GM12865 (cell line): ENCODE measurements around the gene OVCH2.

Experiments
- DNase-seq: peaks from one replicate; pipeline ENCODE4 v3.0.0; 2010; ENCODE audit warnings: low read depth
- H3K4me3 ChIP-seq: 2 replicates; pipeline ENCODE4 v1.5.1; 2011; ENCODE audit warnings: mild to moderate bottlenecking, low read depth, low read length, control low read depth
- TF ChIP-seq, protein P1 (sequence below): IDR thresholded peaks from 2 replicates; pipeline ENCODE4 v1.5.1; 2011; ENCODE audit warnings: low read length, control low read depth, low read depth, inconsistent platforms; ENCODE audit not compliant: insufficient read depth; ENCODE audit errors: missing control alignments

OVCH2 gene

DNA sequence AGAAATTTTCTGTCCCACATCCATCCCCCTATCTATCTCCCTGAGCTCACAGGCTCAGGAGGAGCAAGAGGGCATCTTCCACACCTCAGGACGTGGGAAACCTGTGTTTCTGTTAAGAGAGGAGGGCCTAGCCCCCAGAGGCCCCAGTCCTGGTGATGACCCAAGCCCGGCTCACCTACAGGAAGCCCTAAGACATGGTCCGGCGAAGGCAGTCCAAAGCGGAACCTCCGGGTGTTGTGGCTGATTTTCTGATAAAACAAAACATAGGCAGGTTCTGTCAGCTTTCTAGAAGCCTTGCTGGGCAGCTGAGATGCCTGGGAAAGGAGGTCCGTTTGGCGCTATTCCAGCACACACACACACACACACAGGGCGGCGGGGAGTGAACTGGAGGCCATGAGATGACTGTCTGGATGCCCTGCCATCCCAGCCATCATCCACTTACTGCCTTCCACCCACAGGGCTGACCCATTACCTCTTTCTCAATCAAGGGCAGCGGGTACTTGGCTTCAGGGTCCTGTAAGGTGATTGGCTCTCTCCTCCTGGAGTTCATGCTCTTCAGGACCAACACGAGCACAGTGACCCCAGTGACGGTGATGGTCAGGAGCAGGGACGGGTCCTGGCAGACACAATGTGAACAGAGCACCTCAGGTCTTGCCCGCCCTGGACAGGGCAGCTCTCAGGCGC, 33.9 kb downstream of the OVCH2 start:
- peak; percentile 60 for DNase-seq
- TF ChIP-seq, protein P1, sequence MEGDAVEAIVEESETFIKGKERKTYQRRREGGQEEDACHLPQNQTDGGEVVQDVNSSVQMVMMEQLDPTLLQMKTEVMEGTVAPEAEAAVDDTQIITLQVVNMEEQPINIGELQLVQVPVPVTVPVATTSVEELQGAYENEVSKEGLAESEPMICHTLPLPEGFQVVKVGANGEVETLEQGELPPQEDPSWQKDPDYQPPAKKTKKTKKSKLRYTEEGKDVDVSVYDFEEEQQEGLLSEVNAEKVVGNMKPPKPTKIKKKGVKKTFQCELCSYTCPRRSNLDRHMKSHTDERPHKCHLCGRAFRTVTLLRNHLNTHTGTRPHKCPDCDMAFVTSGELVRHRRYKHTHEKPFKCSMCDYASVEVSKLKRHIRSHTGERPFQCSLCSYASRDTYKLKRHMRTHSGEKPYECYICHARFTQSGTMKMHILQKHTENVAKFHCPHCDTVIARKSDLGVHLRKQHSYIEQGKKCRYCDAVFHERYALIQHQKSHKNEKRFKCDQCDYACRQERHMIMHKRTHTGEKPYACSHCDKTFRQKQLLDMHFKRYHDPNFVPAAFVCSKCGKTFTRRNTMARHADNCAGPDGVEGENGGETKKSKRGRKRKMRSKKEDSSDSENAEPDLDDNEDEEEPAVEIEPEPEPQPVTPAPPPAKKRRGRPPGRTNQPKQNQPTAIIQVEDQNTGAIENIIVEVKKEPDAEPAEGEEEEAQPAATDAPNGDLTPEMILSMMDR: no peak
- H3K4me3 ChIP-seq: peak overlapping the region; percentile 57

GRCh38 chr11:7671347-7672215, 34.7 kb downstream of the OVCH2 start:
- no peak overlapping the region for H3K4me3 ChIP-seq
- TF ChIP-seq, protein P1: no peak
- DNase-seq: peak; percentile 83

GRCh38 chr11:7670641-7671040, 35.6 kb downstream of the OVCH2 start:
- no peak overlapping the region for H3K4me3 ChIP-seq
- TF ChIP-seq, protein P1: no peak
- no peak for DNase-seq

- TF ChIP-seq, protein P1: no peak
- no peak for DNase-seq
- no peak overlapping the region for H3K4me3 ChIP-seq
Measured at GRCh38 chr11:7668911-7669310, 37.4 kb downstream of the OVCH2 start.

DNA sequence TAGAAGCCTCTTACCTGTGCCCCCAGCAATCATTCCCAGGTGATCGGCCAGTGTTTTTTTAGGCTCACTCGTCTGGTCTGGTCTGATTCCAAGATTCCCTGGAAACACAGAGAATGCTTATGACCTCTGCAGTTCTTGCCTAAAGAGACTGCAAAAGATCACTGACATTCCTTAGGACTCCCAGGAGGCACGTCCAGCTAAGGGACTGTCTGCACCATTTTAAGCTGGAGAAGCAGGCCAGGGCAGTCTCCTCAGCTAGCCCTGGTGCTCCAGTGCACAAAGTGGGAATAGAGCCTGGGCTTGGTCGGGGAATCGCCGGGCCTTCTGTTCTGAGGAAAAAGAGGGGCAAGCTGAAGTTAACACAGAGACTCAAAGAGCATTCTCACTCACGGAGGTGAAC, 37.8 kb downstream of the OVCH2 start:
- DNase-seq: no peak
- TF ChIP-seq, protein P1: no peak
- no peak overlapping the region for H3K4me3 ChIP-seq

GRCh38 chr11:7667460-7667859, 38.8 kb downstream of the OVCH2 start:
- TF ChIP-seq, protein P1: no peak
- no peak for DNase-seq

More at GRCh38 chr11:7667460-7667859, 38.8 kb downstream of the OVCH2 start:
- no peak overlapping the region for H3K4me3 ChIP-seq
